Activated T-cell treated with anti-CD3 and anti-CD28 coated beads, Interleukin-2, amount 50 U/mL, for 72 hours (primary cell): ENCODE results near the gene GOLGA8A. TPM values are rescaled to one million over a fixed set of nuclear protein-coding genes. Genes with fewer than 3 reads are reported as not detected.
"Not testable (repeated sequence)": the region's sequence is repeated elsewhere in the genome, so short reads cannot be mapped to it uniquely, and the experiment has no call there.

Experiments used
- ATAC-seq, 2 donors: fragments of 150-1000 bp; cut with Tn5 transposase; replicated peaks in 1 of 2; 2 replicates each; pipeline ENCODE4 v1.10.0; 2021; ENCODE audit warnings: moderate library complexity in 2 of 2, mild to moderate bottlenecking in 1 of 2
- DNase-seq, 2 donors: peaks; one replicate each; pipeline ENCODE4 v3.0.0; 2021 to 2022; ENCODE audit warnings: mixed read lengths in 1 of 2
- H3K27ac Mint-ChIP-seq: one replicate; pipeline ENCODE4 v1.8.0; 2022; ENCODE audit warnings: mild to moderate bottlenecking, moderate library complexity, mixed read lengths
- H3K27me3 Mint-ChIP-seq: one replicate; pipeline ENCODE4 v1.8.0; 2022; ENCODE audit warnings: low read depth, mixed read lengths
- H3K36me3 Mint-ChIP-seq, 2 donors: one replicate each; pipeline ENCODE4 v1.8.0; 2022; ENCODE audit warnings: mixed read lengths in 2 of 2, mild to moderate bottlenecking in 1 of 2; ENCODE audit not compliant: insufficient read depth in 2 of 2
- H3K4me1 Mint-ChIP-seq: one replicate; pipeline ENCODE4 v1.8.0; 2022; ENCODE audit warnings: low read depth, mixed read lengths
- H3K4me3 Mint-ChIP-seq, 2 donors: one replicate each; pipeline ENCODE4 v1.8.0; 2022; ENCODE audit warnings: mild to moderate bottlenecking in 2 of 2, mixed read lengths in 2 of 2, moderate library complexity in 2 of 2
- H3K9me3 Mint-ChIP-seq, 2 donors: one replicate each; pipeline ENCODE4 v1.8.0; 2022; ENCODE audit warnings: mixed read lengths in 2 of 2
- total RNA-seq, 2 donors: library from RNA; stranded (reverse); gene quantifications; one replicate each; pipeline ENCODE4 v1.2.3, GENCODE V29; 2022

The GOLGA8A gene
- total RNA-seq, 2 donors from 2014 or later = 180 TPM

DNA sequence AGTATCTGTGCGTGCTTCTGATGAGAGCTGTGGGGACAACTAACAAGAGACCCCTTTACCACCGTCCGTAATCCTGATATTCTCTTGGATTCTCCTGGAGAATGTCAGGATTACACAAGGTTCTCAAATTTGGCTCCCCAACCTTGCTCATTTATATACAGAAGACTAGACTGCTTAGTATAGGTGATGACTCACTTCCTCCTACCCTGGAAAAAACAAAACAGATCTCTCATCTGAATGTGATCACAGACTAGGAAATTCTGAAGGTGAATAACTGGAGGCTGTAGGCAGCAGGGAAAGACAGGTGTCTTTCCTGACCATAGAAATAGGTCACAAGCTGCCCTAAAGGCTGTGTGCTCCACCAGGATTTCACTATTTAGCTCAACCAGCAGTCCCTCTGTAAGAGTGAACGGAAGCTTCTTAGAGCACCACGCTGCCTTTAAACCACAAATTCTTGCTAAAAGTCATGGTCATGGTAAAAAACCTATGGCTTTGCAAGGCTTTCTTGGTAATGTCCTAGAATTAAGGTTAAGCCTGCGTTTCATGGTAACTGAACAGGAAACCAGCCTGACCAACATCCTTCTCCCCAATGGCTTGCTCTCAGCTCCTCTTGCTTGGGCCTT, 39.9 kb downstream of the GOLGA8A start:
- not testable (repeated sequence) for H3K36me3 Mint-ChIP-seq, H3K27ac Mint-ChIP-seq, H3K27me3 Mint-ChIP-seq, H3K4me1 Mint-ChIP-seq, DNase-seq, H3K4me3 Mint-ChIP-seq, H3K9me3 Mint-ChIP-seq
- peak; percentile 88 to 94 for ATAC-seq

DNA sequence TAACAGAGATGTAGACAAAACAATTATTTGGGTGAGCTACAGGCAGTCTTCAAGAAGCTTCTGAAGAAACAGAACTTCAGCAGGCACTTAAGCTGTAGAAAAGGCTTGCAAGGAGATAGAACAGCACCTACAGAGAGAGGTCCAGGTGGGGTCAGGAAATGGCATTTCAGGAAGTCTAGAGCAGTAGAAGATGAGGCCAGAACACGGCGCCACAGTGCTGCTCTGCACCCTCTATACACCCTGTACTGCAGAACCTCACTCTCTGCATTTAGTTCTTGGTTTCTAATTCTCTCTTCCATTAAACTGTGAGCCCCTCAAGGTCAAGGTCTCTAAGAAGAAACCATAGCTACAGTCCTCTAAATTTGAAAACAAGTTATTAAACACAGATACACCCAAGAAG, 44.6 kb downstream of the GOLGA8A start:
- not testable (repeated sequence) for H3K27me3 Mint-ChIP-seq, H3K4me1 Mint-ChIP-seq, H3K4me3 Mint-ChIP-seq, H3K27ac Mint-ChIP-seq, H3K9me3 Mint-ChIP-seq, ATAC-seq, DNase-seq, H3K36me3 Mint-ChIP-seq

DNA sequence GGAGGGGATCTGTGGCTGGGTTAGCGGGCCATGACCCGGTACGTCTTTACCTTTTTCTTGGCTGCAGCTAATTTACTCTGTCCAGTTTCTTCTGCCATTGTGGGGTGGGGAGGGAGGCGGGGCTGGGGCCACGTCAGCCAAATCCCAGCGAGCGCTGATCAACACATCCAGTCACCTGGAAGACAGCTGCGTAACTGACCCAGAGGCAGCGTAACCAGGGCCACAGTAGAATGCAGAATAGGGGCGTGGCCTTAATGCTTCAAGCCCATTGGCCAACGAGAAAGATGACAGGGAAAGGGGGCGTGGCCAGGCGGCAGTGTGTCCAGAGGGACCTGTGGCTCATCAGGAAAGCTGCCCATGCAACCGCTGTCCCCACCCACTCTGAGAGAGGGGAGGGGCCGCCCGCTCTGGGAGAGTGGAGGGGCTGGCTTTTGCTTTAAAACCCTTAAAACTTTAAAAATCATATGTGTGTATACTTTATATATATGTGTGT, 48.0 kb downstream of the GOLGA8A start:
- H3K27me3 Mint-ChIP-seq, DNase-seq, H3K9me3 Mint-ChIP-seq, ATAC-seq, H3K36me3 Mint-ChIP-seq, H3K27ac Mint-ChIP-seq, H3K4me1 Mint-ChIP-seq, H3K4me3 Mint-ChIP-seq: not testable (repeated sequence)

Other genes starting within 250 kb of the GOLGA8A start
- gene KATNBL1, start 227.7 kb downstream of the GOLGA8A start, total RNA-seq = 10 to 100 TPM; 39.2 to 41.3 TPM
- 10 to 100 TPM; 74.6 to 85.0 TPM for gene EMC4, start 212.8 kb downstream of the GOLGA8A start, total RNA-seq
- 10 to 100 TPM; 25.0 to 31.3 TPM for gene SLC12A6, start 100.0 kb downstream of the GOLGA8A start, total RNA-seq
- gene NOP10, start 94.7 kb downstream of the GOLGA8A start, total RNA-seq = 100 to 1,000 TPM; 126 to 158 TPM
- not detected for gene NUTM1, start 94.5 kb downstream of the GOLGA8A start, total RNA-seq
- gene LPCAT4, start 70.6 kb downstream of the GOLGA8A start, total RNA-seq = 10 to 100 TPM; 33.8 to 38.3 TPM
- gene GOLGA8B, start 145.8 kb upstream of the GOLGA8A start, total RNA-seq = 100 to 1,000 TPM; 228 to 318 TPM